ENCODE results near the gene LACTB.

GRCh38 chr15:63112871-63113270 lies 8.8 kb upstream of the LACTB start:
- TF ChIP-seq RAD21 (conservative IDR thresholded peaks at IDR 0.05) = no peak
- no peak for TF ChIP-seq EZH2 (IDR thresholded peaks at IDR 0.05; ENCODE audit: borderline replicate concordance, insufficient read depth, low read length, poor library complexity, severe bottlenecking)
- TF ChIP-seq TAF1 (IDR thresholded peaks at IDR 0.05; ENCODE audit: low read depth) = no peak
- TF ChIP-seq CTCF (IDR thresholded peaks at IDR 0.05; ENCODE audit: poor library complexity, severe bottlenecking) = no peak
- TF ChIP-seq POLR2AphosphoS5 (IDR thresholded peaks at IDR 0.05) = no peak
